Measurements from ENCODE around the gene MEI4. TPM values are rescaled to one million over a fixed set of nuclear protein-coding genes. Genes with fewer than 3 reads are reported as not detected.

Gene MEI4
- total RNA-seq, 1 experiment from 2014 or later, result not detected

GRCh38 chr6:77844822-77845221 is 192.0 kb downstream of the MEI4 start (continued):
- no peak for TF ChIP-seq ATF3 (IDR thresholded peaks at IDR 0.05)
- TF ChIP-seq SRF (IDR thresholded peaks at IDR 0.05; ENCODE audit: low read depth), result no peak

DNA sequence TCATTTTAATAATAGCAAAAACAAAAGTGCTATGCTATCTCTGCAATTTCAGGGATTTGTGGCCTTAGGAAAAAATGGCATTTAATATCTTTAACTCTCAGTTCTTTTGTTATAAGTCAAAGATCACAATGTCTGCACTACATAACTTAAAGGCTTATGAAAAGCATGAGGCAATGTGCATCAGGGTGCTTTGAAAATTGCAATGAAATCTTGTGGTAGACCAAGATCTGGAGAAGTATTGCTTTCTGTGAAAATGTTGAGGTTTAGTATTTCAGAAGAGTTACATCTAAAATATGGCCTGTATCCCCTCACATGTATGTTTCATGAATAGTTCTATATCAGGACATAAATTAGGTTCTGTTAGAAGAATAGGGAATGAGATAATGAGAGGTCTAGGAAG is 200.6 kb downstream of the MEI4 start:
- ATAC-seq, result no peak
- Histone ChIP-seq H3K27me3 (ENCODE audit: insufficient read depth, low read length) (no peaks in the 10 kb centered on the region), H3K27ac (ENCODE audit: low read depth, low read length) (no peak overlapping the region), H3K9ac (ENCODE audit: low read length) (no peak overlapping the region), H3K9me2 (ENCODE audit: insufficient read depth) (no peaks in the 10 kb centered on the region), H3K4me2 (ENCODE audit: low read length) (no peak overlapping the region), H2AFZ (ENCODE audit: low read depth, low read length, poor library complexity, severe bottlenecking) (no peak overlapping the region), H3K4me3 (replicated peaks in 1 of 2; ENCODE audit: low read depth in 1 of 2, low read length in 2 of 2) (no peak overlapping the region), H3K36me3 (ENCODE audit: control insufficient read depth in 1 of 2, insufficient read depth in 2 of 2, low read length in 2 of 2) (no peaks in the 10 kb centered on the region), H3K9me3 (ENCODE audit: control insufficient read depth in 1 of 2, insufficient read depth in 1 of 2, low read depth in 1 of 2, low read length in 2 of 2) (no peaks in the 10 kb centered on the region), H3K79me2 (ENCODE audit: insufficient read depth, low read length) (no peaks in the 10 kb centered on the region), H4K20me1 (ENCODE audit: insufficient read depth) (no peaks in the 10 kb centered on the region), H3K4me1 (ENCODE audit: control insufficient read depth in 1 of 2, insufficient read depth in 2 of 2, low read length in 2 of 2) (no peaks in the 10 kb centered on the region)
- POLR2A ChIA-PET, result no interaction called here
- CTCF ChIA-PET, result no interaction called here
- intact Hi-C loops (cut with micrococcal nuclease), result no loop called here
- TF ChIP-seq ZFX (IDR thresholded peaks at IDR 0.05) (no peak), EZH2 (IDR thresholded peaks at IDR 0.05) (no peak), EZH2phosphoT487 (IDR thresholded peaks at IDR 0.05; ENCODE audit: borderline replicate concordance) (no peak), POLR2A (IDR thresholded peaks at IDR 0.05; ENCODE audit: borderline replicate concordance, extremely low read depth, insufficient read depth, insufficient read length) (no peak), ELF1 (IDR thresholded peaks at IDR 0.05; ENCODE audit: borderline replicate concordance, low read depth) (no peak), REST (IDR thresholded peaks at IDR 0.05; ENCODE audit: low read depth) (no peak), ZBTB33 (IDR thresholded peaks at IDR 0.05; ENCODE audit: extremely low read depth, insufficient replicate concordance, low read length) (no peak), RAD21 (IDR thresholded peaks at IDR 0.05; ENCODE audit: low read depth) (no peak), CEBPB (IDR thresholded peaks at IDR 0.05; ENCODE audit: low read depth) (no peak), CTCF (IDR thresholded peaks at IDR 0.05 in 2 of 3, conservative IDR thresholded peaks at IDR 0.05 in 1 of 3; ENCODE audit: borderline replicate concordance in 1 of 3, insufficient read depth in 1 of 3, low read depth in 2 of 3, low read length in 2 of 3) (no peak), SRF (IDR thresholded peaks at IDR 0.05; ENCODE audit: low read depth) (no peak), SIN3A (IDR thresholded peaks at IDR 0.05; ENCODE audit: low read depth) (no peak)
- no peak for DNase-seq (ENCODE audit: low read depth, low spot score)
- BruUV-seq (replicated peaks), result no TSS peak
- RAD21 ChIA-PET (ENCODE audit: low non-redundant PET in 1 of 2, low total read pairs in 2 of 2, uncharacterized antibody in 2 of 2, unreplicated experiment in 2 of 2), result no interaction called here

Data from HCT116 (cell line).